IMR-90 (cell line): ENCODE measurements around the gene CFD. TPM values are rescaled to one million over a fixed set of nuclear protein-coding genes. Genes with fewer than 3 reads are reported as not detected.

ENCODE experiments used
- ATAC-seq: fragments of 200-7000 bp; cut with Tn5 transposase; 2 replicates; pipeline ENCODE4 v1.9.1; 2020; ENCODE audit warnings: low read depth, mild to moderate bottlenecking, moderate library complexity
- BruUV-seq: library from RNA; stranded (reverse); fragments of 400-500 nt; replicated peaks from 2 replicates; lab custom pipeline; 2021; lab: Mats Ljungman, UMichigan
- CTCF ChIA-PET: fragments of 300-600 bp; formaldehyde crosslinking; extraction: SDS; loops from one replicate; lab custom pipeline; 2021; ENCODE audit warnings: antibody characterized with exemption; lab: Yijun Ruan, JAX
- POLR2A ChIA-PET: fragments of 300-600 bp; sonication (Branson Sonifier 250); formaldehyde crosslinking; loops from one replicate; lab custom pipeline; 2022; ENCODE audit warnings: antibody characterized with exemption; ENCODE audit not compliant: unreplicated experiment; lab: Charles Lee
- DNase-seq: peaks from one replicate; pipeline ENCODE4 v3.0.0; 2013
- H2AFZ ChIP-seq: replicated peaks from 2 replicates; pipeline ENCODE3; 2013; ENCODE audit warnings: low read length, mild to moderate bottlenecking; ENCODE audit not compliant: poor library complexity
- H2AK5ac ChIP-seq: 2 replicates; pipeline ENCODE4 v1.6.1; 2013; ENCODE audit warnings: low read depth, low read length, inconsistent platforms
- H2AK9ac ChIP-seq: replicated peaks from 2 replicates; pipeline ENCODE3; 2013; ENCODE audit warnings: mild to moderate bottlenecking, low read depth, low read length, moderate library complexity; ENCODE audit not compliant: poor library complexity
- H2BK120ac ChIP-seq: 2 replicates; pipeline ENCODE4 v1.6.1; 2013; ENCODE audit warnings: low read depth, low read length, inconsistent platforms
- H2BK15ac ChIP-seq: 3 replicates; pipeline ENCODE4 v1.6.1; 2013; ENCODE audit warnings: low read depth, low read length, inconsistent platforms
- H2BK20ac ChIP-seq: 2 replicates; pipeline ENCODE4 v1.6.1; 2013; ENCODE audit warnings: low read depth, mild to moderate bottlenecking, inconsistent platforms, low read length, moderate library complexity
- H2BK5ac ChIP-seq: 2 replicates; pipeline ENCODE4 v1.6.1; 2013; ENCODE audit warnings: mild to moderate bottlenecking, low read depth, low read length, inconsistent platforms; ENCODE audit not compliant: poor library complexity, severe bottlenecking
- H3K14ac ChIP-seq: replicated peaks from 2 replicates; pipeline ENCODE4 v1.6.1; 2013; ENCODE audit warnings: low read depth, low read length, inconsistent platforms
- H3K18ac ChIP-seq: 2 replicates; pipeline ENCODE4 v1.6.1; 2013; ENCODE audit warnings: low read depth, low read length, control low read depth
- H3K23ac ChIP-seq: 2 replicates; pipeline ENCODE4 v1.6.1; 2013; ENCODE audit warnings: low read depth, low read length, inconsistent platforms
- H3K27ac ChIP-seq: 2 replicates; pipeline ENCODE4 v1.5.1; 2013; ENCODE audit warnings: mild to moderate bottlenecking, control low read depth, low read length; ENCODE audit not compliant: insufficient read depth
- H3K27me3 ChIP-seq: 2 replicates; pipeline ENCODE4 v1.6.1; 2013; ENCODE audit warnings: low read length; ENCODE audit not compliant: control insufficient read depth, insufficient read depth
- H3K36me3 ChIP-seq: 2 replicates; pipeline ENCODE4 v1.6.1; 2013; ENCODE audit warnings: low read length, mixed read lengths; ENCODE audit not compliant: control insufficient read depth, insufficient read depth
- H3K4ac ChIP-seq: 2 replicates; pipeline ENCODE4 v1.6.1; 2013; ENCODE audit warnings: low read depth, low read length, inconsistent platforms
- H3K4me1 ChIP-seq: 2 replicates; pipeline ENCODE4 v1.6.1; 2013; ENCODE audit warnings: low read length, mixed read lengths; ENCODE audit not compliant: control insufficient read depth, insufficient read depth
- H3K4me2 ChIP-seq: 2 replicates; pipeline ENCODE4 v1.6.1; 2013; ENCODE audit warnings: low read depth, mild to moderate bottlenecking, control low read depth, low read length, moderate library complexity
- H3K4me3 ChIP-seq: 2 replicates; pipeline ENCODE4 v1.5.1; 2013; ENCODE audit warnings: low read depth, mild to moderate bottlenecking, control low read depth, low read length, moderate library complexity; ENCODE audit not compliant: insufficient read depth
- H3K56ac ChIP-seq: 2 replicates; pipeline ENCODE4 v1.6.1; 2013; ENCODE audit warnings: low read length, inconsistent platforms; ENCODE audit not compliant: insufficient read depth; ENCODE audit errors: extremely low read depth
- H3K79me1 ChIP-seq, 2 experiments: 2 replicates each; pipeline ENCODE4 v1.6.1; 2013; ENCODE audit warnings: low read length in 2 of 2, inconsistent platforms in 1 of 2, low read depth in 1 of 2
- H3K9ac ChIP-seq: 2 replicates; pipeline ENCODE4 v1.6.1; 2013; ENCODE audit warnings: low read depth, low read length, control low read depth
- H3K9me1 ChIP-seq: 2 replicates; pipeline ENCODE4 v1.6.1; 2013; ENCODE audit warnings: low read length, inconsistent platforms; ENCODE audit not compliant: insufficient read depth
- H3K9me3 ChIP-seq: 2 replicates; pipeline ENCODE4 v1.6.1; 2013; ENCODE audit warnings: low read length; ENCODE audit not compliant: control insufficient read depth, insufficient read depth
- H4K20me1 ChIP-seq: 2 replicates; pipeline ENCODE4 v1.6.1; 2013; ENCODE audit warnings: low read length, inconsistent platforms; ENCODE audit not compliant: insufficient read depth
- H4K5ac ChIP-seq: 2 replicates; pipeline ENCODE4 v1.6.1; 2013; ENCODE audit warnings: mild to moderate bottlenecking, low read depth, low read length, control low read depth
- H4K8ac ChIP-seq, 2 experiments: 2 replicates each; pipeline ENCODE4 v1.6.1; 2013; ENCODE audit warnings: low read depth in 2 of 2, low read length in 2 of 2, control low read depth in 1 of 2, inconsistent platforms in 1 of 2
- H4K91ac ChIP-seq: 2 replicates; pipeline ENCODE4 v1.6.1; 2013; ENCODE audit warnings: low read depth, low read length, inconsistent platforms; ENCODE audit not compliant: insufficient read depth
- BHLHE40 ChIP-seq: fragments of 150-350 bp; IDR thresholded peaks from 2 replicates; pipeline ENCODE4 v1.6.1; 2016; ENCODE audit warnings: mild to moderate bottlenecking, low read depth, low read length
- CEBPB ChIP-seq: IDR thresholded peaks from 2 replicates; pipeline ENCODE4 v1.6.1; 2012; ENCODE audit warnings: low read depth, low read length, improper control_type of control experiment
- CHD1 ChIP-seq: IDR thresholded peaks from 2 replicates; pipeline ENCODE4 v1.6.1; 2012; ENCODE audit warnings: low read depth, low read length, improper control_type of control experiment
- CTCF ChIP-seq: conservative IDR thresholded peaks from 2 replicates; pipeline ENCODE4 v1.5.1; 2012; ENCODE audit warnings: mild to moderate bottlenecking, low read depth, low read length, improper control_type of control experiment
- ELK1 ChIP-seq: fragments of 150-350 bp; IDR thresholded peaks from 2 replicates; pipeline ENCODE4 v1.6.1; 2016; ENCODE audit warnings: low read depth, mild to moderate bottlenecking, low read length, moderate library complexity, borderline replicate concordance
- FOS ChIP-seq: fragments of 150-350 bp; IDR thresholded peaks from 2 replicates; pipeline ENCODE4 v1.6.1; 2016; ENCODE audit warnings: low read depth, low read length
- MAFK ChIP-seq: IDR thresholded peaks from 2 replicates; pipeline ENCODE4 v1.6.1; 2012; ENCODE audit warnings: low read depth, low read length, improper control_type of control experiment
- MAZ ChIP-seq: IDR thresholded peaks from 2 replicates; pipeline ENCODE4 v1.6.1; 2012; ENCODE audit warnings: low read depth, mild to moderate bottlenecking, low read length, improper control_type of control experiment, moderate library complexity, borderline replicate concordance
- MXI1 ChIP-seq: IDR thresholded peaks from 2 replicates; pipeline ENCODE4 v1.6.1; 2012; ENCODE audit warnings: low read depth, mild to moderate bottlenecking, low read length, moderate library complexity, borderline replicate concordance
- NFE2L2 ChIP-seq: fragments of 150-350 bp; IDR thresholded peaks from 2 replicates; pipeline ENCODE4 v1.6.1; 2016; ENCODE audit warnings: low read depth, mild to moderate bottlenecking, low read length
- POLR2A ChIP-seq: IDR thresholded peaks from 2 replicates; pipeline ENCODE4 v1.6.1; 2012; ENCODE audit warnings: mild to moderate bottlenecking, low read depth, low read length
- RAD21 ChIP-seq: IDR thresholded peaks from 2 replicates; pipeline ENCODE4 v1.6.1; 2012; ENCODE audit warnings: low read length, improper control_type of control experiment
- RCOR1 ChIP-seq: IDR thresholded peaks from 2 replicates; pipeline ENCODE4 v1.6.1; 2012; ENCODE audit warnings: mild to moderate bottlenecking, low read length, improper control_type of control experiment; ENCODE audit not compliant: insufficient replicate concordance
- RFX5 ChIP-seq: IDR thresholded peaks from 2 replicates; pipeline ENCODE4 v1.8.0; 2012; ENCODE audit warnings: low read depth, mild to moderate bottlenecking, low read length, moderate library complexity
- SMC3 ChIP-seq: fragments of 150-350 bp; IDR thresholded peaks from 2 replicates; pipeline ENCODE4 v1.6.1; 2016; ENCODE audit warnings: low read depth, mild to moderate bottlenecking, antibody characterized with exemption, low read length, moderate library complexity
- USF2 ChIP-seq: fragments of 150-350 bp; IDR thresholded peaks from 2 replicates; pipeline ENCODE4 v1.6.1; 2017; ENCODE audit warnings: mild to moderate bottlenecking, antibody characterized with exemption, low read length, low read depth
- WGBS, 2 experiments: methylation state at CpG; one replicate each; pipeline versions ENCODE4 v1.1.5 to v1.1.7; 2013; ENCODE audit warnings: missing lambda C conversion rate in 2 of 2; ENCODE audit not compliant: insufficient read length in 1 of 2; ENCODE audit errors: extremely low coverage in 2 of 2; 5-methylcytosine and 5-hydroxymethylcytosine counted together
- dilution Hi-C: fragments of 300-500 bp; cut with HindIII; formaldehyde crosslinking; loops from one replicate; pipeline ENCODE4 v1.14.3; 2018; ENCODE audit warnings: low sequenced_read_pairs; ENCODE audit not compliant: unreplicated experiment
- in situ Hi-C: fragments of 300-500 bp; cut with MboI; formaldehyde crosslinking; loops from 3 replicates; pipeline ENCODE4 v1.14.3; 2019; ENCODE audit warnings: low sequenced_read_pairs, inconsistent platforms, mixed read lengths
- intact Hi-C: fragments of 100-400 bp; cut with micrococcal nuclease; formaldehyde crosslinking; loops from 2 replicates; pipeline ENCODE4 v1.10.0; 2022
- polyA plus RNA-seq, 3 experiments: library from polyadenylated mRNA; depleted of rRNA; stranded (reverse); fragments of >200 nt; gene quantifications; 2 replicates each; pipeline ENCODE4 v1.2.3, GENCODE V29; 2012; ENCODE audit warnings: low replicate concordance in 1 of 3
- total RNA-seq: library from RNA; depleted of rRNA; stranded (reverse); fragments of >200 nt; gene quantifications from 2 replicates; pipeline ENCODE4 v1.2.3, GENCODE V29; 2012

CFD gene
- total and polyA plus RNA-seq, 2 of the 4 experiments (the other 2 are of a cell fraction), result 1.4 to 2.8 TPM

- POLR2A ChIA-PET, result no interaction called here
- H3K9ac ChIP-seq, result no peak overlapping the region
- no peaks in the 10 kb centered on the region for H3K36me3 ChIP-seq
- H3K4me3 ChIP-seq, result no peak overlapping the region
- peaks cover 8% of the 10 kb centered on the region for H3K4me1 ChIP-seq
- no peaks in the 10 kb centered on the region for H3K9me1 ChIP-seq
- H3K4ac ChIP-seq, result no peak overlapping the region
- DNase-seq (no peak), ATAC-seq (no peak)
- no peak for TF ChIP-seq RAD21
- no peak for TF ChIP-seq MAZ
- no peak for TF ChIP-seq MXI1
- no peak for TF ChIP-seq FOS
- no peak for TF ChIP-seq USF2
- TF ChIP-seq CEBPB, result no peak
- TF ChIP-seq MAFK, result no peak
- TF ChIP-seq ELK1, result no peak
- no peak for TF ChIP-seq RFX5
- no peak for TF ChIP-seq CHD1
- no peak for TF ChIP-seq POLR2A
- no peak for TF ChIP-seq NFE2L2
- TF ChIP-seq SMC3, result no peak
- TF ChIP-seq RCOR1, result no peak
- TF ChIP-seq BHLHE40, result no peak
- TF ChIP-seq CTCF, result no peak
- no peak overlapping the region for H3K27ac ChIP-seq
- no peak overlapping the region for H2BK5ac ChIP-seq
- H3K79me1 ChIP-seq, result no peaks in the 10 kb centered on the region
- no peak overlapping the region for H2BK120ac ChIP-seq
- WGBS, 2 experiments, result no CpG with 5 or more reads among the region's 12 CpGs
- H2AK5ac ChIP-seq, result no peak overlapping the region
- H4K8ac ChIP-seq, result no peak overlapping the region
- H4K20me1 ChIP-seq, result no peaks in the 10 kb centered on the region
- no peaks in the 10 kb centered on the region for H3K9me3 ChIP-seq
- no peak overlapping the region for H3K18ac ChIP-seq
- no peak overlapping the region for H2BK20ac ChIP-seq
- H3K23ac ChIP-seq, result no peak overlapping the region
- no peak overlapping the region for H3K56ac ChIP-seq
- no peak overlapping the region for H4K91ac ChIP-seq
- no TSS peak for BruUV-seq
- H2BK15ac ChIP-seq, result no peak overlapping the region
- no peak overlapping the region for H2AK9ac ChIP-seq
- H3K4me2 ChIP-seq, result no peak overlapping the region
- peaks cover 2% of the 10 kb centered on the region; the same call in 1 of the 2 replicates for H3K27me3 ChIP-seq
- dilution Hi-C loops (no loop called here), in situ Hi-C loops (loop anchor here (5.0 kb wide), 1 partner anchor 142 kb away; no protein-coding TSS in a partner anchor), intact Hi-C loops (loop anchor here (5.0 kb wide), 1 partner anchor 83 kb away; no protein-coding TSS in a partner anchor)
- no peak overlapping the region for H3K14ac ChIP-seq
- H4K5ac ChIP-seq, result no peak overlapping the region
- CTCF ChIA-PET, result interaction anchor here (1.6 kb wide), 1 partner anchor 146 kb away, joined by 3 read pairs; no protein-coding TSS in a partner anchor
- H2AFZ ChIP-seq, result no peak overlapping the region
These were observed 4.3 kb upstream of the CFD start for GRCh38 chr19:855142-855541.
